HG03064 (cell line): ENCODE data around the gene MRPL33.

Experiments
- ATAC-seq: cut with Tn5 transposase; IDR thresholded peaks from one replicate; pipeline ENCODE4 v1.9.1; 2021; ENCODE audit warnings: low read depth; ENCODE audit not compliant: unreplicated experiment

The MRPL33 gene

DNA sequence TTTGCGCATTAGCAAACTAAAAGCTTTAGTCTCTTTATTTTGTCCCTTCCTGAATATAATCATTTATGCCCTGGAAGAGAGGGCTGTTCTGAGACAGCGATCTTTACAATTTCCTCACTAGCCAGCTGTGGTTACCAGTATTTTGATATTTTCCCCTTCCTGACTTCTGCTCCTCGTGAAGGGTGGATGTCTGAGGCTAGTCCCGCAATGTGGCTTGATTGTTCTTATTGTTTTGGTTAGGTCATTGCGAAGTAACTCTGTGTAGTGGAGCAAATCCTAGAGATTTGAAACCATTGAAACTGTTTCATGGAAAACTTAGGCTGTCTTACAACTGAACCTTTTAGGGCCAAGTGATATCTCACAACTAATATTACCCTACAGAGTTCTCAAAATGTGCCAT is 2.4 kb downstream of the MRPL33 start:
- ATAC-seq = no peak

DNA sequence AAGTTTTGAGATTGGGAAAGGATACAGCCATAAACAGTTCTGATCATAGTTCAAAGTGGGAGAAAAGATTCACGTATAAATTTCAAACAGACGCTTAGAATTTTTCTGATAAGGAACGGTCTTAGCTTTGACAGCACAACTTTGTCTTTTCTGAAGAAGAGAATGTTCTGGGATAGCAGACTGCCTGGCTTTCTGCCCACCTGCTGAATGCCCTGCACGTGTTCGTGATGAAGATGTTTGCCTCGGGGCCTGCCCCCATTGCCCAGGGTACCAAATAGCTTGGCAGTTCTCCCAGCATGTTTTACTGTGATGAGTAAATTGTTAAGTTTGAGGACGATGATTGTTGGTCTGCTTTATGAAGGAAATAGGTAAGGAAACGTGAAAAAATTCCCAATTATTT is 4.6 kb downstream of the MRPL33 start:
- ATAC-seq = no peak

DNA sequence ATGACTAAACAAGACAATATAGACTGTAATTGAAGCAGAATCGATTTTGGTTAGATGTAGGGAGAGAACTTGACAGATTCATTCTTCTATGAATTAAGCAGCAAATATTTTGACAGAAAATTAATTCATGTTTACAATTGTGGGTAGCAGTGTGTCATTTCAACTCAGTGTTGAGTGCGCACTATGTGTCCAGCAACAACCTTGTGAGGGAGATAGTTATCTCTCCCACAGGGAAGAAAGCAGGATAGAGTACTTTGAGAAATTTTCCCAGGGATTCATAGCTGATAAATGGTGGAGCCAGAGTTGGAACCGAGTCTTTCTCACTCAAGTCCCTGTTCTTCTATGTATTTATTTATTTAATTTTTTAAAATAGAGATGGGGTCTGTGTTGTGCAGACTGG is 5.2 kb downstream of the MRPL33 start:
- ATAC-seq = no peak

DNA sequence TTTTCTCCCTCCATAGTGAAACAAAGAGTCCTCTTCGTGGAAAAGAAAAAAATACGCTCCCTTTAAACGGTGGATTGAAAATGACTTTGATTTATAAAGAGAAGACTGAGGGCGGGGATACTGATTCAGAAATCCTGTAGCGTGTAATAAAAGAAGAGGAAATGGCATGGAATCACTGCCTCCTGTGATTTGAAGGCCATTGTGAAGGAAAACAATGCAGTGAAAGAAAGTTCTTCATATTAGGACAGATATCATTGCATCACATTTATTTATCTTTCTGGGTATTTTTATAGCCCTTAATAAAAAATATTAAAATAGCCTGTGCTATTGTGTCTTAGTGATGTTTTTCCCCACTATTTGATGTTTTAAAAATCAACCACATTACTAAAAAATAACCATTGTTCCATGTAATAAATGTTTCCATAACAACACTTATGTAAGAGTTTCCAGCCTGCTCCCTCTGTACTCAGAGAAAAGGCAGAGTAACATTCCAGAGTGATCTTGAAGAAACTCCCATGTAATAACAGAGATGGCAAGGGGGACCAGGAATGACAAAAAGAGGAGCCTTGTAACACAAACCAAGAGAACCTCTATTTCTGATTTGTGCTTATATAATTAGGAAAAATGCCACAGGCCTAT is 8.0 kb downstream of the MRPL33 start:
- no peak for ATAC-seq

DNA sequence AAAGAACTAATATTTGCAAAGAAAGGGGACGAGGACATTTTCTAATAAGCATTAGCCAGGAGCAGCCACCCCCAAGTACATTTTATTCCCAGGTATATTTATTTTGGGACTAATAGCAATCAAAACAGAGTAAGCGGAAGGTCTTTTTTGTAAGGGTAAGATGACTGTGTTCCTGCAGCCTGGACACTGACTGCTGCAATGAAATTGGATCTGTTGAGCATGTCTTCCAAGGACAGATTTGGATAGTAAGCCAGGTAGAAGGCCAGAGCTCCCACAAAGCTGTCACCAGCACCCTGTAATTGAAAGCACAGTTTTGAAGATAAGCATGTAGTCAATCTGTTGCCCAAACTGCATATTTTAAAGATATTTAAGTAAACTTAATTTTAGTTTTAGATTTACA is 10.0 kb downstream of the MRPL33 start:
- ATAC-seq = no peak

DNA sequence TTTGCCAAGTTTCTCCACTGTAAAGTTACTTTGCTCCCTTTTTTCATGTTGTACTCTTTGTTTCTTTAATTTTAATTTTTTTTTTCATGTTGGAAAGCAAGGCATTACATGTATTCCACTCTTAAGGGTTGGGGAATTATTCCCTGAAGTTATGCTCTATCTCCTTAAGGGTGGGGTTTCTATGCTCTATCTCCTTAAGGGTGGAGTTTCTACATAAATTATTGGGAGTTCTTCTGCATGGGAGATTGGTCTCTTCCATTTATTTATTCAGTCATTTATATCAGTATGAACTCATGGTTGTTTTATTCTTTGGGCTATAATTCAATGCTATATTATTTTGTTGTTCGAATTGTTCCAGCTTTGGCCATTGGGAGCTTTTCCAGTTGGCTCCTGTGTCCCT is 11.2 kb downstream of the MRPL33 start:
- ATAC-seq = no peak

DNA sequence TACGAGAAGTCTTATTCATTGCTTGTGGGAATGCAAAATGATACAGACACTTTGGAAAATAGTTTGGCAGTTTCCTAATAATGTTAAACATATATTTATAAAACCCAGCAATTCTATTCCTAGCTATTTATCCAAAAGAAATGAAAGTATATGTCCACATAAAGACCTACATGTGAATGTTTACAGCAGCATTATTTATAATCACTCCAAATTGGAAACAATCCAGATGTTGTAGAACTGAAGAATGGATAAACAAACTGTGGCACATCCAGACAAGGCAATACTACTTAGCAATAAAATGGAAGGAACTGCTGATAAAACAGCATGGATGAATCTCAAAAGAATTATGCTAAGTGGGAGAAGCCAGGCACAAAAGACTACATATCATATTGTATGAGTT is 19.3 kb downstream of the MRPL33 start:
- no peak for ATAC-seq

DNA sequence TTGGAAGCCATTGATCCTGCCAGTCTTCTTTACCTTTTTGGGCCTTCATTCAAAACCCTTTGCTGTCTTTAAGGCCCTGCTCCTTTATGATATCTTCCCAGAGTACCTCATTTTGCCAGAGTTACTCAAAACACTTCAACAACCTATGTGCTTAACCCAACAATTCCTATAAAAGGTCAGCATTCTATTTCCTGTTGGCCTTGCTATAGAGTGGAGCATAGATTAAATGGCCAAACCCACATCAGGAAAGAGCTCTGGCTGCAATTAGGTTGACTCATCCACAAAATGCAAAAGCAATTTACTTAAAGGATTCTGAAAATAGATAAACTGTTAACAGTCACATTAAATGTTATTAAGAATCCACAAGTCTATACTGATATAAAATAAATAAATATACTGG is 21.2 kb downstream of the MRPL33 start:
- ATAC-seq = no peak

DNA sequence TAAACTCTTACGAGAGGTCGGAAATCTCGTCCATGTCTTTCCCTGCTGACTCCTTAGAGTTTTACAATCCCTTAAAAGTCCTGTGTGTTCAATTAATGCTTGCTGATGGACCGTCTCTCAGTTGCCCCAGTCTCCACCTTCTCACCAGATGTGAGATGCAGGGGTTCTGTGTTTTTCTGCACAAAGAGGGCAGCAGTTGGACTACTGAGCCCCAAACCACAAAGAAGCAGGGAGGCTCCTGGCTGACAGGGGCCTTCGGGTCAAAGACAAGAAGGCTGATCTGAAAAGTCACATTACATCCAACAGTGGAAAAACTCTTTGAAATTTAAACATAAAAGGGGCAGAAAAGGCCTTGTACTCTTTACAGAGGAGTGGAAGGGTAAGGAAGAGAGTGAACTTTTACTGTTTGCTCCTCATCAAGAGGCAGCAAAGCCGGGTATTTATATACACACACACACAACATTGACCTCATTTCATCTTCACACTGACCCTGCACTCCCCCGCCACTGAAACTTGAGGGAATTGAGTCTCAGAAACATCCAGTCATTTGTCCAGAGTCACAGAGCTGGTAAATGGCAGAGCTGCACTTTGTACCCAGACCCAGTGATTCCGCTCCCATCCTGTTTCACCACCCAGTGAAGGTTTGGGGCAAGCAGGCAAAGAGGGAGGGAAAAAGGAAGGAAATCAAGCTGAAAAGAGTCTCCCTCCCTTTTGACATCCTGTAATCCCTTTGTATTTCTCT is 23.7 kb downstream of the MRPL33 start:
- no peak for ATAC-seq

DNA sequence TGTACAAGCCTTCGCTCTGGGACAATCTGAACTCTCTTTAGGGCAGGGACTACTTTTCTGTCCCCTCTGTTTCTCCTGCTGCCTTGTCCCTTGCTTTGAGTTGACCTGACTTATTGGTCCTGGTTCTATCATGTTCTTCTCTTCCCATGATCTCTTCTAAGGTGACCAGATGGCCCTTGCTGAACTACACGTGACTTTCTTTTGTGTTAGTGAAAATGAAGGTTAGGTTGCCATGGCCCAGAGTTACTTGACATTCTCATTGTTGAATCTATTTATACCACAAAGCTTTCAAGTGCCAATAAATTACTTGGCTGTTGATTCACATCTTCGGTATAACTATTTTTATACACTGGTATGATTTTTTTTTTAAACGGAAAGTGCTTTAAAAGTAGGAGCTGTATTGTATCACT is 24.4 kb downstream of the MRPL33 start:
- ATAC-seq = no peak

DNA sequence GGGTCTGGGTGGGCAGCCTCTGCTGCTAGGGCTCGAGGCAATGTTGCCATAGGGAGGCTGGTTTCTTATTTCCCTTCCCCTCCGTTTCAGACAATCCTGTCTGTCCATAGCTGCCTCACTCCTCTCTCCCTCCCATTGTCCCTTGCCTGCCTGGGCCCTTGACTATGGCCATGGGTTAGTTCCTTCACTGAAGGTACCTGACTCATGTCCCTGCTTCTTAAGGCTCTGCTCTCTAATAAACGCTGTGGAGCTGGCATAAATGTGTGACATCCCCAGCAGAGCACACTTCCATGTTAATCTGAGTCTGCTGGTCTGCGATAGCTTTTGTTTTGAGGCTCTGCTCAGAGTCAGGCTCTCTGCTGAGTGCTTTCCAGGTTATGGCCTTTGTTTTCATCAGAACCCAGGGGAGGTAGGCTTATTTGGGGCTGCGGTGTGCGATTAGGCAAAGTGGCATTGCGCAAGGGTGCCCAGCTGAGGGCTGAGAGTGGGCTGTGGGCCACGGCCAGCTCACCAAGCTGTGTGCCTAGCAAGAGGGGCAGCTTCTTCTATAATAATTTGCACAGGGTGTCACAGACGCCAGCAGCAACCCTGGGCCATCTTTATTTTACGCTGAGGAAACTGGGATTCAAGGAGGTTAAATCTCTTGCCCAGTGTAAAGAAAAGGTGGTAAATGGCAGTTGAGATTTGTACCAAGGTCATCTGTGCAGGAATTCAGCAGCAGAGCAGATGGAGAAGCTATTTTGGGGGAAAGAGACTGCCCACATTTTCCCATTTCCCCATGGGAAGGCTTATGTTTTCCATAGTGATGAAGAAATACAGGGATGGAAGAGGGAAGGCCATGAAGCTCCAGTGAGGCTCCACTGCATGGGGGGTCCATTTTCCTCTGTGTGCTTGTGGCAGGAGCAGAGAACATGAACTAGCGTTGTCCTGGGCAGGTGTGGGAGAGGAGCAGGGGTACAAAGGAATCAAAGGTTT is 25.6 kb downstream of the MRPL33 start:
- no peak for ATAC-seq

DNA sequence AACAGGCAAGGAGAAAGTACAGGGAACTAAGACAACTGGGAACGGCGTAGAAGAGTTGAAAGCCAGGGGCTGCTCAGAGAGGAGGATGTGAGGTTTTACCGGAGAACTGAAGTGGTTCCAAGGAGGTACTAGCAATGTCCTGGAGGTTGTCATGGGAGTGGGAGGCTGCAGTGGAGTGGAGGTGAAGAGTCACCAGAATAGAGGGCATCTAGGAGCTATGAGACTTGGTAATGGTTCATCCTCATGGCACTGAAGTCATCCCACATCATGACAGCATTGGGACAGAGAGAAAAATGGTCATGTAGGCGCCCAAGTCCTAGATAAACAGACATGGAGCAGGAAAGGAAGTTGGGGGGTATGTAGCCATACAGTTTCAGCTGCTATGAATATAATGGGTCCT is 26.3 kb downstream of the MRPL33 start:
- no peak for ATAC-seq

DNA sequence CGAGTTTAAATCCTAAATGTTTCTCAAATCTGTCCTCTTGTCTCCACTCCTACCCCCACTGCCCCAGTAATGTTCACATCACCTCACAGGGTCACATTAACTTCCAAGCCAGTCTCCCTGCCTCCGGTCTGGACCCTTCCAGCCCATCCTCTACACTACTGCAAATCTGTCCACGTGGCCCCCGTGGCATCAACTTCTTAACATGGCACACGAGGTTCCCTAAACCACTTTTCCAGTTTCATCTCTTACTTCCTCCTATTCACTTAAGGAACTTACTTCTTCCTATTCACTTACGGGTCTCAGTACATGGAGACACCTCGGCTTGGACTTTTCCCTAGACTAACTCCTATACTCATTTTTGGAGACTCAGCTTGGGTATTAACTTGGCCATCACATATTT is 27.0 kb downstream of the MRPL33 start:
- no peak for ATAC-seq

DNA sequence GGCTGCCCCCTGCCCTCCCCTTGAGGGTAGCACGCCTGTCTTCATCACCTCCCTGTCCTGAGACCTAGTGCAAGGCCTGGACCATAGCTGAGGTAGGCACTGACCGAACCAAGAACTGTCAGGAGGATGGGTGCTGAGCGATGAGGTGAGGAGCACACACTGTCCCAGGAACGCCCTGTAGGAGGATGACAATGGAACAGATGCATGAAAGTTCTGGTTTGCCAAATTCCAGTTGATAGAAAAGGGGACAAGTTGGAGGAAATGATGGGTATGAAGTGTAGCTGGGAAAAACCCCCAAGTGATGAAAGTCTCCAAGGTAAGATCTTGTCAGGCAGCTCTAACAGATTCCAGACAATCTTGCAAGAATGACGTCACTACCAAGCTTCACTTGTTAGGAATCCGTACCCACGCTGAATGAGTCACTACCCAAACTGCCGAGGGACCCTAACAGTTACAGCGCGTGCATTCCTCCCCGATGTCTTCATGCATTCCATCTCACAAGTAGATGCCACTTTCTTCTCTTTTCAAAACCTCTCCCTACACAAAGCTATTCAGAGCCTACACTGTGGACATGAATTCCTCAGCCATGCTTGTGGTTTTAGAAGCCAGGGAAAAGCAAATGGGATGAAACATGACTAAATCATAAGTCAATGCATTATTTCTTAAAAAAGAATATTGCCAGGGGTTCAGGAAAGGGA is 27.6 kb downstream of the MRPL33 start:
- no peak for ATAC-seq

DNA sequence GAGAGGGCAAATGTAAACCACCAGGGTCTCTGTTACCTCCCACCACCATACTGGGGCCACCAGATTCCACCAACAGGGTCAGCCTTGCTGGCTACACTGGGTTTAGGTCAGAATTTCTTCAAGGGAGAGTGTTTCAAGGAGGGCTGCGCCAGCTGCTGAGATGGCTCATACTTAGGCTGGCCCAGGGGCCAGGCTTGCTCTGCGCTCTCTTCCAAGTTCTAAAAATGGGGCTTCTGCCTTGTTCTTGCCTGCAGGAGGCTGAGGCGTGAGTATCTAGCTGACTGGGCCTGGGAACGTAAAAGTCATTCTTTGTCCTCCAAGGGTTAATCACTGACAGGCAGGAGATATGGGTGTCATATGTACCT is 28.1 kb downstream of the MRPL33 start:
- ATAC-seq = no peak

DNA sequence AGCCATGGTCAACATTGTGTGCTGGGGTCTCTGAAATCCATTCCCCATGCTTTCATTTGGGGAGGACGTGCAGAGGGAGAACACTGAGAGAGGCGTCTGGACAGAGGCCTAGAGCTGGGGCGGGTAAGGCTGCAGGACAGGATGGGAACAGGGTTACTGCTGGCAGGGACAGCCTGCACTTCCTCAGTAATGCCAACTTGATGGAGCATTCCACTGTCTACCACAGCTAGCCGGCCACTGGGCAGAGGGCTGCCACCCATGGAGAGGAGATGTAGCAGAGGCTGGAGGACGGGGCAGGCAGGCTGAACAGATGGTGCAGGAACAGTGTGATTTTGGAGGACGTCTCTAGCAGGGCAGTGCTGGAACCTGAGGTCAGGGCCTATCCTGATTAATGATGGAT is 29.3 kb downstream of the MRPL33 start:
- ATAC-seq = no peak

DNA sequence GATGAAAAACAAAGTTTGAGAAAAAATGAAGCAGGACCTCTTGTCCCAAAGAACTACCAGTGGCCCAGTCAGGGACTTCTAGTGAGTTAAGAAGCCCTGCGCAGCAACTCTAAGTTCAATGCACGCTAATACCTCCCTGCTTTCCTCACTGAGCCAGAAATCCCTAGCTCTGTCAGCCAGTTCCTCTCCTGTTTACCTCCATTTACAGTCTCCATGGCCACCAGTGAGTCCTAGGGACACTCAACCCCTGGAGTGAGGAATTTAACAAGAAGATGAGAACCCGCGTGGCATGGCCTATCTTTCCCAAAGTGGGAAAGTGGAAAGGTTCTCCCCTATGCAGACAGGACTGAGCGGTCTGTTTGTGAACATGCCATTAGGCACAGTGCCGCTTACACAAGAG is 31.0 kb downstream of the MRPL33 start:
- no peak for ATAC-seq

DNA sequence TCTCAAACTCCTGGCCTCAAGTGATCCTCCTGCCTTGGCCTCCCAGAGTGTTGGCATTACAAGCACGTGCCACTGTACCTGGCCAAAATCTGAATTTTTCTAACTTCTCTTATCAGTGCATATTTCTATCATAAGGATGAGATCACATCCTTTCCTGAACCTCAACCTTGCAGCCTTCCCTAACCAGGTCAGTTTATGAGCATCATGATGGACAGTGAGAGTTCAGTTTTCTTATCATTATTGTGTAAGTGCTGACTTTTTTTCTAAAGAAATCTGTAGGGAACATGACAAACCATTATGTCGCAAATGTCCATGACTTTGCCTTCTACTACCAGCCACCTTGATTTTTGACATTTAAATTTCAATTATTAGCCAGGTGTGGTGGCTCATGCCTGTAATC is 31.5 kb downstream of the MRPL33 start:
- no peak for ATAC-seq

DNA sequence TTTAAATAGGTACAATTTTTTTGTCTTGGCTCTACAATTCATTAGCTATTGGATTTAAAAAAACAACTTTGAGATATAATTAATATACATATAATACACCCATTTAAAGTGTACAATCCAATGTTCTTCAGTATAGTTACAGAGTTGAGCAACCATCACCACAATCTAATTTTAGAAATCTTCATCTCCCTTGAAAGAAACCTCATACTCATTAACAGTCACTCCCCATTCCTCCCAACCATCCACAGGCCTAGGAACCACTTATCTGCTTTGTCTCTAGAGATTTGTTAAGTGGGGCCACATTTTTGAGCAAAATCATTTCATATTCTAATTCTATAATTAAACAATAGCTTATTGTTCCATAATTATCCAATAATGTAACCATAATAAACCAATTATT is 32.6 kb downstream of the MRPL33 start:
- no peak for ATAC-seq

DNA sequence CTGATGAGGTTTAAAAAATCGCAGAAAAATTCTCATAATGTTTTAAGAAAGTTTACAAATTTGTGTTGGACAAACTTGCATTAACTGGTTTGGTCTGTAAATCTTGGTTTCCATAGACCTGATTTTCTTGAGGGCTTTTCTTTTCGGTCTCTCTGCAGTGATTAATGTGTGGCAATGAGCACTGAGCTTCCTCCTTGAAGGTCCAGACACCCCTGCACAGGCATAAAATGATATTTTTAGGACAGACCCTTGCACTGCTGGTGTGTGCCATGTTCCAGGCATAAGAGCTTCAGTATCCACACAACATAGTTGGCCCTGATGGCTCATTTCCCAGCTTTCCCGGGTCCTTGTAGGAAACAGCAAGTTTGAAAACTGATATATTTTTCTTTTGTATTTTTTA is 33.7 kb downstream of the MRPL33 start:
- no peak for ATAC-seq
